AG04450 (cell line): Measurements from ENCODE around the gene APMAP. TPM values are rescaled to one million over a fixed set of nuclear protein-coding genes. Genes with fewer than 3 reads are reported as not detected.

Experiments
- CTCF ChIA-PET: fragments of 300-600, 350-600 bp; formaldehyde crosslinking; extraction: SDS; loops from one replicate; lab custom pipeline; 2022; ENCODE audit warnings: antibody characterized with exemption, inconsistent platforms; lab: Charles Lee
- POLR2A ChIA-PET: fragments of 350-600 bp; formaldehyde crosslinking; extraction: SDS; loops from one replicate; lab custom pipeline; 2021; ENCODE audit warnings: antibody characterized with exemption, inconsistent platforms; lab: Yijun Ruan, JAX
- DNase-seq: peaks from one replicate; pipeline ENCODE4 v3.0.0-alpha.2; 2011; ENCODE audit warnings: low read depth, low spot score
- H3K27ac ChIP-seq: one replicate; pipeline ENCODE4 v1.5.1; 2012; ENCODE audit warnings: low read depth, low read length, control low read depth
- H3K27me3 ChIP-seq: one replicate; pipeline ENCODE4 v1.6.0; 2012; ENCODE audit warnings: low read length; ENCODE audit not compliant: control insufficient read depth, insufficient read depth
- H3K4me3 ChIP-seq: 2 replicates; pipeline ENCODE4 v1.5.1; 2011; ENCODE audit warnings: mild to moderate bottlenecking, low read depth, low read length, control low read depth
- H3K9me3 ChIP-seq: 2 replicates; pipeline ENCODE4 v1.5.1; 2012; ENCODE audit warnings: low read length; ENCODE audit not compliant: control insufficient read depth, insufficient read depth
- CTCF ChIP-seq: IDR thresholded peaks from 2 replicates; pipeline ENCODE4 v1.5.1; 2011; ENCODE audit warnings: low read depth, low read length, control low read depth, inconsistent platforms
- polyA plus RNA-seq: library from polyadenylated mRNA; depleted of rRNA; stranded (reverse); fragments of >200 nt; gene quantifications from 2 replicates; pipeline ENCODE4 v1.2.3, GENCODE V29; 2011

The APMAP gene
- polyA plus RNA-seq, 1 experiment = 94.5 TPM

GRCh38 chr20:24953621-24954133 lies 38.9 kb downstream of the APMAP start:
- no peaks in the 10 kb centered on the region for H3K27me3 ChIP-seq
- no peak for TF ChIP-seq CTCF
- DNase-seq = no peak
- no peak overlapping the region for H3K4me3 ChIP-seq
- POLR2A ChIA-PET = no interaction called here
- H3K27ac ChIP-seq = no peak overlapping the region
- H3K9me3 ChIP-seq = no peaks in the 10 kb centered on the region; the same call in 1 of the 2 replicates
- CTCF ChIA-PET = no interaction called here

- Histone ChIP-seq H3K4me3 (no peak overlapping the region), H3K27me3 (no peaks in the 10 kb centered on the region), H3K9me3 (no peaks in the 10 kb centered on the region; the same call in 1 of the 2 replicates), H3K27ac (no peak overlapping the region)
- no peak for DNase-seq
- POLR2A ChIA-PET = no interaction called here
- no peak for TF ChIP-seq CTCF
- CTCF ChIA-PET = no interaction called here
These were observed 39.4 kb downstream of the APMAP start for GRCh38 chr20:24953209-24953575.

GRCh38 chr20:24952376-24953208 lies 40.0 kb downstream of the APMAP start:
- no peak for TF ChIP-seq CTCF
- DNase-seq = no peak
- POLR2A ChIA-PET = no interaction called here
- no peaks in the 10 kb centered on the region; the same call in 1 of the 2 replicates for H3K9me3 ChIP-seq
- no peak overlapping the region for H3K4me3 ChIP-seq
- CTCF ChIA-PET = interaction anchor here (0.6 kb wide), 1 partner anchor 35 kb away, joined by 3 read pairs; no protein-coding TSS in a partner anchor
- no peaks in the 10 kb centered on the region for H3K27me3 ChIP-seq
- no peak overlapping the region for H3K27ac ChIP-seq

- Histone ChIP-seq H3K27me3 (no peaks in the 10 kb centered on the region), H3K4me3 (no peak overlapping the region), H3K27ac (no peak overlapping the region), H3K9me3 (no peaks in the 10 kb centered on the region; the same call in 1 of the 2 replicates)
- ChIA-PET CTCF (no interaction called here), POLR2A (no interaction called here)
- DNase-seq = no peak
- no peak for TF ChIP-seq CTCF
These were observed 40.9 kb downstream of the APMAP start for GRCh38 chr20:24951536-24952083.

- ChIA-PET CTCF (no interaction called here), POLR2A (no interaction called here)
- H3K4me3 ChIP-seq = no peak overlapping the region
- no peak for TF ChIP-seq CTCF
- H3K27ac ChIP-seq = no peak overlapping the region
- no peaks in the 10 kb centered on the region; the same call in 1 of the 2 replicates for H3K9me3 ChIP-seq
- no peak for DNase-seq
- H3K27me3 ChIP-seq = no peaks in the 10 kb centered on the region
These were observed 41.6 kb downstream of the APMAP start for GRCh38 chr20:24950836-24951525.
